LNCaP clone FGC (cell line): ENCODE results near the gene MRPS27.
A peak's percentile ranks its signal among the peaks of the same experiment; 100 is the strongest.

ENCODE experiments used
- DNase-seq: peaks from one replicate; pipeline ENCODE4 v3.0.0-alpha.2; 2011; ENCODE audit warnings: low read depth
- H3K4me3 ChIP-seq: 2 replicates; pipeline ENCODE4 v1.5.1; 2011; ENCODE audit warnings: mild to moderate bottlenecking, low read depth, low read length, control low read depth
- CTCF ChIP-seq: IDR thresholded peaks from 2 replicates; pipeline ENCODE4 v1.5.1; 2012; ENCODE audit warnings: mild to moderate bottlenecking; ENCODE audit not compliant: control insufficient read depth, insufficient read depth; ENCODE audit errors: extremely low read depth

MRPS27 gene

GRCh38 chr5:72351376-72351775 lies 31.3 kb upstream of the MRPS27 start:
- no peak for TF ChIP-seq CTCF
- no peak overlapping the region for H3K4me3 ChIP-seq
- no peak for DNase-seq

DNA sequence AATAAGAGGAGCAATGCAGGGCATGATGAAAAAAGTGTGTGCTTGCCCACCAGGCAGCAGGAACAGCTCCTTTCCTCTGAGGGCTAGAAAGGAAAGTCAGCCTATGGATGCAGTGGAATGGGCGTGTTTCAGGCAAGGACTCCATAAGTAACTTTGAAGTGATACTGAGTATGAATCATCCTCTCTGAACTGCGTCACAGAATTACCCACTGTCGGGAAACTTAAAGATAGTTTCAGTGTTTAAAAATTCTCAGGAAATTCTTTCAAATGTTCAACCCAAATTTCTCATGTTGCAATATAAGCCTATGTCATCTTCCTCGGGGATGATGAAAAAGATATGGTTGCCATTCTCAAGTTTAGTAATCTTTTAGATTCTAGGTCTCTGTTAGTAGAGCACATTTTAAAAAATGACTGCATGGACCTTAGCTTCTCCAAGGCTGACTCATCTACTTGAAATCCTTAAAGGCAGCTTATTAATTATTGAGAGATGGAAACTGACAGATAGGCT lies 27.8 kb upstream of the MRPS27 start:
- H3K4me3 ChIP-seq, result no peak overlapping the region
- TF ChIP-seq CTCF, result no peak
- DNase-seq, result no peak

GRCh38 chr5:72346398-72346797 lies 26.4 kb upstream of the MRPS27 start:
- TF ChIP-seq CTCF, result no peak

DNA sequence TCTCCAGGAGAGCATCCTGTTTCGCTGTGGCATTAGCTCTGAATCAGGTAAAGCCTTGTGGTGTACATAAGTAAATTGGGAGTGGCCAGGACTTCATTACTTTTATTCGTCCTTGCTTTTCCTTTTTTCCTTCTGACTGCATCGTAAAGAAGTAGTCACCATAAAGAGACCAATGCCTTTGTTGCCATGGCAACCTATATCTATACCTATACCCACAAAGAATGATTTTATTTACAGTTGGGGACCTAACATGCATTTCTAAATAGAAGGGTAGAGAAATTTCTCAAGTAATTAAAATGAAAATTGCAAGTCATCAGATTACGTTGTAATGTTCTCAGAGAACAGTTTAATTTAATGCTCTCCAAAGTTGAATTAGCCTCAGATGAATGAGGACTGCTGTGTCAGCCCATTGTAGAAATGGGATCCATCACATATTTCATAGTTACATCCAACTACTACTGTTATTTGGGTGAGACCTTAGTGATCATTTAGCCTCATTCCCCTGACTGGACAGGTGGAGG lies 18.7 kb upstream of the MRPS27 start:
- TF ChIP-seq CTCF, result no peak
- DNase-seq, result no peak

More at GRCh38 chr5:72346398-72346797, 26.4 kb upstream of the MRPS27 start:
- no peak for DNase-seq
- H3K4me3 ChIP-seq, result no peak overlapping the region

DNA sequence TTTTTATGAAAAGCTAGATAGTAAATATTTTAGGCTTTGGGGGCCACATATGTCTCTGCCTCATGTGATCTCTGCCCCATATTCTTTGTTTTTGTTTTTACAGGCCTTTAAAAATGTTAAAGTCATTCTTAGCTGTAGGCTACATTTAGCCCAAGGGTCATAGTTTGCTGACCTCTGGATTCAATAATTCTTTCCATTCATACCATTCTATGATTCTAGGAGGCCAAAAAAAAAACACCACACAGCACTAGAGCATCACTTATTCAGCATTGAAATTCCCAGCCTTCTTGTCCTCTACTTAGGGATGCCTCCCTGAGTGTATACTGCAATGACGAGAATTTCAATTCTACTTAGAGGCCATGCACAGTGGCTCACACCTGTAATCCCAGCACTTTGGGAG lies 17.1 kb upstream of the MRPS27 start:
- no peak overlapping the region for H3K4me3 ChIP-seq
- no peak for TF ChIP-seq CTCF
- no peak for DNase-seq

More for the DNA sequence above, 18.7 kb upstream of the MRPS27 start:
- no peak overlapping the region for H3K4me3 ChIP-seq

DNA sequence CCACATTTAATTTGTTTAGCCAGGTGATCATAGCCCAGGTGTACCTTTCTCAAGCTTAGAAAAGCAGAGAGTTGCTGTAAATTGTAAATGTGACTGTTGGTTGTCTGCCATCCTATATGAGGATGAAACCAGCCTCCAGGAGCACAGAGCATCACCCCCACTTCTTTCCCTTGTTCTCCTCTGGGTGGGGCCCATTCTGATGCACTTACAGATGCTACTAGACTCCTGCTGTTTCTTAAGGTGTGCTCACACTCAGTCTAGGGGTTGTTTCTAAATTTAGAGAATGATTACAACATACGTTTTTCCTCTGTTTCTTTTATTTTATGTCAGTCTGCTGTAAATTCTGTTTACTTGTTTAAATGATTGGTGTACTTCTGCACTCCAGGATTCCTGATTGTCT lies 10.7 kb upstream of the MRPS27 start:
- H3K4me3 ChIP-seq, result no peak overlapping the region
- TF ChIP-seq CTCF, result no peak
- DNase-seq, result no peak

DNA sequence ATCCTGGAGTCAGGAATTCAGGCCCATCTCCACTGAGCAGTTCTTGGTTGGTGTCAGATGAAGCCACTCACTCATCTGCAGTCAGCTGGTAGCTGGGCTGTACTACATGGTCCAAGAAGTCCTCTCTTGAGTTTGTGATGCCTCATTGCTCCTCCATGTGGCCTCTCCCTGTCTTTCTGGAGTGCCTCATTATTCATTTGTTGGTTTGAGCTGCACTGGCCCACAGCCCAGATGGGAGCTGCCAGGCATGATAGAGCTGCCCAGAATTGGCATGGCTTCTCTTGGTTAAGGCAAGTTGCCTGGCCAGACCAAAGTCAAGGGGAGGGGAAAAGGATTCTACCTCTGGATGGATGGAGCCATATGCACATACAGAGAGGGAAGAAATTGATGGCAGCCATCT lies 8.1 kb upstream of the MRPS27 start:
- TF ChIP-seq CTCF, result peak; percentile 57
- no peak overlapping the region for H3K4me3 ChIP-seq
- DNase-seq, result peak; percentile 82
